H9 (cell line): ENCODE data around the gene TRIM44. TPM values are rescaled to one million over a fixed set of nuclear protein-coding genes. Genes with fewer than 3 reads are reported as not detected.

Experiments used
- DNase-seq: peaks from one replicate; pipeline ENCODE4 v3.0.0-alpha.2; 2017
- H2AFZ ChIP-seq: one replicate; pipeline ENCODE4 v1.6.1; 2013; ENCODE audit warnings: mild to moderate bottlenecking, low read length, control low read depth, moderate library complexity
- H2AK5ac ChIP-seq: 2 replicates; pipeline ENCODE4 v1.6.1; 2013; ENCODE audit warnings: low read length, control low read depth, mixed read lengths; ENCODE audit not compliant: insufficient read length
- H2BK120ac ChIP-seq: one replicate; pipeline ENCODE4 v1.6.1; 2013; ENCODE audit warnings: low read depth, mild to moderate bottlenecking, low read length, control low read depth, inconsistent platforms; ENCODE audit not compliant: poor library complexity, severe bottlenecking
- H2BK12ac ChIP-seq: 2 replicates; pipeline ENCODE4 v1.6.1; 2013; ENCODE audit warnings: low read length, control low read depth, mixed read lengths, low read depth; ENCODE audit not compliant: insufficient read length
- H2BK15ac ChIP-seq: 2 replicates; pipeline ENCODE4 v1.6.1; 2013; ENCODE audit warnings: low read depth, low read length, control low read depth
- H2BK20ac ChIP-seq: one replicate; pipeline ENCODE4 v1.6.1; 2013; ENCODE audit warnings: low read depth, mild to moderate bottlenecking, low read length, control low read depth, inconsistent platforms; ENCODE audit not compliant: poor library complexity, severe bottlenecking
- H2BK5ac ChIP-seq: 2 replicates; pipeline ENCODE4 v1.6.1; 2013; ENCODE audit warnings: low read length, control low read depth, mixed read lengths; ENCODE audit not compliant: insufficient read length
- H3K14ac ChIP-seq: 2 replicates; pipeline ENCODE4 v1.6.1; 2013; ENCODE audit warnings: low read length, control low read depth; ENCODE audit not compliant: insufficient read depth
- H3K18ac ChIP-seq: 2 replicates; pipeline ENCODE4 v1.6.1; 2013; ENCODE audit warnings: low read depth, mild to moderate bottlenecking, mixed read lengths, low read length, control low read depth; ENCODE audit not compliant: insufficient read length
- H3K23ac ChIP-seq: 2 replicates; pipeline ENCODE4 v1.6.1; 2013; ENCODE audit warnings: low read length, control low read depth, mixed read lengths, low read depth; ENCODE audit not compliant: insufficient read length
- H3K23me2 ChIP-seq: 2 replicates; pipeline ENCODE4 v1.6.1; 2013; ENCODE audit warnings: low read depth, mild to moderate bottlenecking, mixed read lengths, low read length, control low read depth; ENCODE audit not compliant: insufficient read length, poor library complexity, severe bottlenecking
- H3K27ac ChIP-seq: 2 replicates; pipeline ENCODE4 v1.5.1; 2013; ENCODE audit warnings: low read length, control low read depth, mixed read lengths, low read depth; ENCODE audit not compliant: insufficient read length
- H3K27me3 ChIP-seq: 2 replicates; pipeline ENCODE4 v1.6.1; 2013; ENCODE audit warnings: low read length, control low read depth, inconsistent platforms; ENCODE audit not compliant: insufficient read depth
- H3K4ac ChIP-seq: 2 replicates; pipeline ENCODE4 v1.6.1; 2013; ENCODE audit warnings: low read depth, mild to moderate bottlenecking, control low read depth, inconsistent platforms, low read length, moderate library complexity
- H3K4me1 ChIP-seq: 2 replicates; pipeline ENCODE4 v1.6.1; 2013; ENCODE audit warnings: low read length, control low read depth, inconsistent platforms; ENCODE audit not compliant: insufficient read depth
- H3K4me2 ChIP-seq: 2 replicates; pipeline ENCODE4 v1.6.1; 2013; ENCODE audit warnings: low read length, control low read depth, mixed read lengths; ENCODE audit not compliant: insufficient read length, insufficient read depth
- H3K56ac ChIP-seq: 2 replicates; pipeline ENCODE4 v1.6.1; 2013; ENCODE audit warnings: low read depth, mild to moderate bottlenecking, mixed read lengths, low read length, control low read depth; ENCODE audit not compliant: insufficient read length
- H3K79me1 ChIP-seq: 2 replicates; pipeline ENCODE4 v1.6.1; 2013; ENCODE audit warnings: low read depth, mild to moderate bottlenecking, moderate library complexity, low read length, control low read depth, inconsistent platforms; ENCODE audit not compliant: insufficient read depth, poor library complexity, severe bottlenecking
- H3K79me2 ChIP-seq: 2 replicates; pipeline ENCODE4 v1.6.1; 2013; ENCODE audit warnings: low read length, control low read depth, inconsistent platforms; ENCODE audit not compliant: insufficient read depth
- H3K9ac ChIP-seq: 2 replicates; pipeline ENCODE4 v1.6.1; 2013; ENCODE audit warnings: low read length, control low read depth, mixed read lengths; ENCODE audit not compliant: insufficient read length; ENCODE audit errors: extremely low read depth
- H3K9me3 ChIP-seq: one replicate; pipeline ENCODE4 v1.6.1; 2013; ENCODE audit warnings: low read depth, low read length, inconsistent platforms; ENCODE audit not compliant: control insufficient read depth
- H3T11ph ChIP-seq: one replicate; pipeline ENCODE4 v1.6.1; 2013; ENCODE audit warnings: mild to moderate bottlenecking, low read length, control low read depth, inconsistent platforms
- H4K20me1 ChIP-seq: one replicate; pipeline ENCODE4 v1.6.1; 2013; ENCODE audit not compliant: control insufficient read depth, insufficient read length, insufficient read depth
- H4K5ac ChIP-seq: 2 replicates; pipeline ENCODE4 v1.6.1; 2013; ENCODE audit warnings: low read depth, mild to moderate bottlenecking, mixed read lengths, low read length, control low read depth; ENCODE audit not compliant: insufficient read length
- H4K8ac ChIP-seq: replicated peaks from 2 replicates; pipeline ENCODE4 v1.6.1; 2013; ENCODE audit warnings: low read length, control low read depth, mixed read lengths, low read depth; ENCODE audit not compliant: insufficient read length
- H4K91ac ChIP-seq: 2 replicates; pipeline ENCODE4 v1.6.1; 2013; ENCODE audit warnings: low read depth, mild to moderate bottlenecking, moderate library complexity, mixed read lengths, low read length, control low read depth; ENCODE audit not compliant: insufficient read length
- H3K27ac Mint-ChIP-seq, 3 experiments: 2 replicates in 2 of 3; 3 replicates in 1 of 3; pipeline ENCODE4 v1.8.0; 2020 to 2021; ENCODE audit warnings: mixed read lengths in 3 of 3, mild to moderate bottlenecking in 1 of 3, moderate library complexity in 1 of 3
- H3K27me3 Mint-ChIP-seq: 2 replicates; pipeline ENCODE4 v1.8.0; 2021; ENCODE audit warnings: low read depth, mild to moderate bottlenecking, moderate library complexity, mixed read lengths
- H3K36me3 Mint-ChIP-seq, 3 experiments: 2 replicates in 2 of 3; 3 replicates in 1 of 3; pipeline ENCODE4 v1.8.0; 2020 to 2021; ENCODE audit warnings: low read depth in 3 of 3, mixed read lengths in 3 of 3; ENCODE audit not compliant: insufficient read depth in 1 of 3
- H3K4me1 Mint-ChIP-seq, 2 experiments: 2 replicates each; pipeline ENCODE4 v1.8.0; 2020; ENCODE audit warnings: mixed read lengths in 2 of 2
- H3K4me3 Mint-ChIP-seq, 2 experiments: 2 replicates in 1 of 2; 3 replicates in 1 of 2; pipeline ENCODE4 v1.8.0; 2020 to 2021; ENCODE audit warnings: mild to moderate bottlenecking in 2 of 2, mixed read lengths in 2 of 2, moderate library complexity in 1 of 2
- H3K9me3 Mint-ChIP-seq, 2 experiments: 2 replicates in 1 of 2; 3 replicates in 1 of 2; pipeline ENCODE4 v1.8.0; 2020; ENCODE audit warnings: mild to moderate bottlenecking in 2 of 2, mixed read lengths in 2 of 2, moderate library complexity in 1 of 2
- CTCF ChIP-seq: fragments of 200-600 bp; sonication (generic); conservative IDR thresholded peaks from 3 replicates; pipeline ENCODE4 v1.8.0; 2021; ENCODE audit warnings: antibody characterized with exemption, mild to moderate bottlenecking
- WGBS: extraction: QIAGEN DNeasy Blood & Tissue Kit; methylation state at CpG from one replicate; pipeline ENCODE4 v1.1.7; 2013; ENCODE audit warnings: missing lambda C conversion rate, low lambda C conversion rate, mixed read lengths; ENCODE audit not compliant: insufficient read length; ENCODE audit errors: extremely low coverage; 5-methylcytosine and 5-hydroxymethylcytosine counted together
- total RNA-seq: library from RNA; stranded (reverse); gene quantifications from 2 replicates; pipeline ENCODE4 v1.2.1, GENCODE V29; 2021

Gene TRIM44
- total RNA-seq, 1 experiment from 2014 or later: 37.7 TPM

DNA sequence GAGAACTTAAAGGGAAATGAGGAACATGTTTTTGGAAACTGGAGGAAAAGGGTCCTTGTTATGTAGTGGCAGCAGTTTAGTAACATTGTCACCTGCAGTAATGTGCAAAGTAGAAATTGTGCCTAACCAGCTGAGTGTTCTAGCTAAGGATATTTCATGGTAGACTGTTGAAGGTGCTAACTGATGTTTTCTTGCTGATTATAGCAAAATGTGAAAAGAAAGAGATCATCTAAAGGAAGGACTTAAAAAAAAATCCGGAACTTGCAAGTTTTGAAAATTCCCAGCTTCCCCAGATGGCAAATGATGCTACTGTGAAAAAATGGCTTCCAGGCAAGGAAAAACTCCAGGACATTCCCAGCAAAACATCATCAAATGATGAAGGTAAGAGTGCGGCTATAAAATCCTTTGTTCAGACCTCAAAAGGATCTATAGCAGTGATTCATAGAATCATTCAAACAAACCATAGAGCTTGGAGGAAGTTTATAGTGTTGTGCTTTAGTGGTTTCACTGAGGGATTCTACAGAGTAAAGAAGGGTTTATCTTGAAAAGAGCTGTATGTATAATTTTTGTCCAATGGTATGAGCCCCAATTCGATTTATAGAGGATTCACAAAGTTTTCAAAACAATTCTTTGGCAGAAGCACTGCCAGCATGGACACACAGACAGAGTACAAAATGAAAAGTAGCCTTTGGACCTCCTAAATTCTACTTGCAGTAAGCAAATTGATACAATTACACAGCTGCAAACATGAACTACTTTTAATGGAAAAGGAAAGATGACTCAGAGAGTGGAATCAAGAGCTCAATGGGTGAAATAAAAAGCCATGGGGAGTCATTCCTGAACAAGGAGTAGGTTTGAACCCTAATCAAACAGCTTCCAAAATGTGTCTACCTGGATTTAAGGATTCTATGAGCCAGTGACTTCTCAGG is 4.3 kb upstream of the TRIM44 start:
- no peak overlapping the region for H3K9ac ChIP-seq
- peaks cover 3% of the 10 kb centered on the region; the same call in 1 of the 2 replicates for H3K4me1 ChIP-seq
- no peak overlapping the region for H4K8ac ChIP-seq
- Mint-ChIP-seq H3K27ac (no peak overlapping the region), H3K27me3 (peaks cover 93% of the 10 kb centered on the region), H3K9me3 (peaks cover 3% of the 10 kb centered on the region in 2 experiments), H3K36me3 (peaks cover 3% of the 10 kb centered on the region in 3 experiments), H3K4me1 (peaks cover 20 to 33% of the 10 kb centered on the region in 2 experiments), H3K4me3 (no peak overlapping the region)
- no peak overlapping the region for H3K27ac ChIP-seq
- no peak overlapping the region for H3K14ac ChIP-seq
- no peak for TF ChIP-seq CTCF
- H2BK12ac ChIP-seq: no peak overlapping the region
- H2BK20ac ChIP-seq: no peak overlapping the region
- no peaks in the 10 kb centered on the region for H3K79me1 ChIP-seq
- H2AFZ ChIP-seq: no peak overlapping the region
- H3K4ac ChIP-seq: no peak overlapping the region
- H3K23me2 ChIP-seq: peaks cover 9% of the 10 kb centered on the region
- H3K4me2 ChIP-seq: no peak overlapping the region
- no peak overlapping the region for H2BK120ac ChIP-seq
- no peaks in the 10 kb centered on the region for H4K20me1 ChIP-seq
- no peak overlapping the region for H3T11ph ChIP-seq
- no peak overlapping the region for H2BK5ac ChIP-seq
- H3K27me3 ChIP-seq: peaks cover 1% of the 10 kb centered on the region; the same call in 1 of the 2 replicates
- no peak overlapping the region for H3K23ac ChIP-seq
- no peaks in the 10 kb centered on the region for H3K9me3 ChIP-seq
- no peak overlapping the region for H4K91ac ChIP-seq
- no peak overlapping the region for H2BK15ac ChIP-seq
- no peak overlapping the region for H3K18ac ChIP-seq
- DNase-seq: no peak
- no peak overlapping the region for H3K56ac ChIP-seq
- no peaks in the 10 kb centered on the region for H3K79me2 ChIP-seq
- no peak overlapping the region for H2AK5ac ChIP-seq
- H4K5ac ChIP-seq: no peak overlapping the region
- no CpG with 5 or more reads among the region's 3 CpGs for WGBS
